ENCODE measurements around the gene OR51B6.

- TF ChIP-seq CTCF (IDR thresholded peaks at IDR 0.05 in 8 of 11, conservative IDR thresholded peaks at IDR 0.05 in 3 of 11) (no peak), POLR2A (IDR thresholded peaks at IDR 0.05) (no peak), POLR2AphosphoS5 (IDR thresholded peaks at IDR 0.05) (no peak)
Observed at GRCh38 chr11:5398936-5399335, 47.6 kb downstream of the OR51B6 start.

Data from spleen (tissue), 7 donors.